D721Med (cell line): ENCODE data around the gene RETREG2.

Experiments used
- DNase-seq: peaks from one replicate; pipeline ENCODE4 v3.0.0; 2011; ENCODE audit warnings: low spot score; ENCODE audit not compliant: insufficient read length
- FAIRE-seq: peaks from 2 replicates; lab custom pipeline; 2011; peaks lifted over from hg19 to GRCh38; lab: Jason Lieb, UNC
- CTCF ChIP-seq: IDR thresholded peaks from 2 replicates; pipeline ENCODE4 v1.5.1; 2012; ENCODE audit warnings: mild to moderate bottlenecking, control low read depth; ENCODE audit not compliant: insufficient read depth; ENCODE audit errors: missing control alignments

The RETREG2 gene

GRCh38 chr2:219180961-219181360 lies 2.9 kb downstream of the RETREG2 start:
- FAIRE-seq, result no peak
- TF ChIP-seq CTCF, result no peak

GRCh38 chr2:219181531-219181930 lies 3.5 kb downstream of the RETREG2 start:
- FAIRE-seq, result no peak
- no peak for TF ChIP-seq CTCF
- no peak for DNase-seq

More at GRCh38 chr2:219180961-219181360, 2.9 kb downstream of the RETREG2 start:
- DNase-seq, result no peak

- no peak for FAIRE-seq
- no peak for DNase-seq
- no peak for TF ChIP-seq CTCF
Observed at GRCh38 chr2:219182331-219183150, 4.5 kb downstream of the RETREG2 start.

- TF ChIP-seq CTCF, result no peak
- no peak for FAIRE-seq
Observed at GRCh38 chr2:219183151-219183772, 5.2 kb downstream of the RETREG2 start.

GRCh38 chr2:219184121-219184520 lies 6.0 kb downstream of the RETREG2 start:
- FAIRE-seq (peak; percentile 63), DNase-seq (no peak)
- no peak for TF ChIP-seq CTCF

More at GRCh38 chr2:219183151-219183772, 5.2 kb downstream of the RETREG2 start:
- DNase-seq, result no peak

GRCh38 chr2:219186754-219187456 lies 8.8 kb downstream of the RETREG2 start:
- DNase-seq (no peak), FAIRE-seq (no peak)
- no peak for TF ChIP-seq CTCF

- TF ChIP-seq CTCF, result no peak
- DNase-seq, result no peak
- FAIRE-seq, result no peak
Observed at GRCh38 chr2:219197388-219197787, 19.3 kb downstream of the RETREG2 start.
